HG03064 (cell line): ENCODE data around the gene CD79A.
"Not testable (repeated sequence)": the region's sequence is repeated elsewhere in the genome, so short reads cannot be mapped to it uniquely, and the experiment has no call there.

Experiments
- ATAC-seq: cut with Tn5 transposase; IDR thresholded peaks from one replicate; pipeline ENCODE4 v1.9.1; 2021; ENCODE audit warnings: low read depth; ENCODE audit not compliant: unreplicated experiment

Gene CD79A

DNA sequence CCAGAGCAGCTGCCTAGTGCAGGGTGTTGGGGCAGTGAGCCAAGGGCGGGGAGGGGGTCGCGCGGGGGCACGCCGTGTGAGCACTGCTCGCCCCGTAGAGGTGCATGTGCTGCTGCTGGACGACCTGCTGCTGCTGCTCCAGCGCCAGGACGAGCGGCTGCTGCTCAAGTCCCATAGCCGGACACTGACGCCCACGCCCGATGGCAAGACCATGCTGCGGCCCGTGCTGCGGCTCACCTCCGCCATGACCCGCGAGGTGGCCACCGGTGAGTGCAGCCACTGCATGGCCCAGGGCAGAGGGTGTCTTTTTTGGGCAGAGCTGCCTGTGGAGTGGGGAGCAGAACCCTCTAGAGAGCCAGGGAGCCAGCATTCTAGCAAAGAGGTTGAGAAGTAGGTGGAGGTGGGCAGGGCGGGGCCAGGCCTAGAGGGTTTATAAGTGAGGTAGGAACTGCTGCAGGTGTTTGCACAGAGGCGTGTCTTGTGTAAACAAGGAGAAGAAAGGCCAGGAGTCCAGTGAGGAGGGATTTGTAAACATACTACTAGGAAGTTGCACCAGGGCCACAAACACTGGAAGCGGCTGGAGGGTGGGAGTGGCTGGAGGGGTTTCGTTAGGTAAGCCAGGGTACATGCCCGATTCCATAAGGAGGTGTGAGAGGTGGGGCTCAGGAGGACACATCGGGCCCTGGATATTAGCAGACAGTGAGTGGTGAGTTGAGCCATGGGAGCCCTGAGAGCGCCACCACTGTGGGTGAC is 27.2 kb downstream of the CD79A start:
- no peak for ATAC-seq

GRCh38 chr19:41905273-41906002 is 28.4 kb downstream of the CD79A start:
- no peak for ATAC-seq

DNA sequence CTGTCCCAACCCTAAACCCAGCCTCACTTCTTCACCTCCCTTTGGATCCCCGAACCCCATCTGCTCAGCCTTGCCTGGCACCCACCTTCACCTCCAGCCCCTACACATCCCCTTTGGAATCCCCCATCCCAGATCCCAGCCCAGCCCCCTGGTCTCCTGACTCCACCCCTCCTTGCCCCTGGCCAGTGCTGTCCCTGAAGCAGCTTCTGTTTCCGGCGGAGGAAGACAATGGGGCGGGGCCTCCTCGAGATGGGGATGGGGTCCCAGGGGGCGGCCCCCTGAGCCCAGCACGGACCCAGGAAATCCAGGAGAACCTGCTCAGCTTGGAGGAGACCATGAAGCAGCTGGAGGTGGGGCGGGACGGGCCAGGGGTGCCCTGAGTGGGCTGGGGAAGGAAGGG is 29.2 kb downstream of the CD79A start:
- ATAC-seq = no peak

DNA sequence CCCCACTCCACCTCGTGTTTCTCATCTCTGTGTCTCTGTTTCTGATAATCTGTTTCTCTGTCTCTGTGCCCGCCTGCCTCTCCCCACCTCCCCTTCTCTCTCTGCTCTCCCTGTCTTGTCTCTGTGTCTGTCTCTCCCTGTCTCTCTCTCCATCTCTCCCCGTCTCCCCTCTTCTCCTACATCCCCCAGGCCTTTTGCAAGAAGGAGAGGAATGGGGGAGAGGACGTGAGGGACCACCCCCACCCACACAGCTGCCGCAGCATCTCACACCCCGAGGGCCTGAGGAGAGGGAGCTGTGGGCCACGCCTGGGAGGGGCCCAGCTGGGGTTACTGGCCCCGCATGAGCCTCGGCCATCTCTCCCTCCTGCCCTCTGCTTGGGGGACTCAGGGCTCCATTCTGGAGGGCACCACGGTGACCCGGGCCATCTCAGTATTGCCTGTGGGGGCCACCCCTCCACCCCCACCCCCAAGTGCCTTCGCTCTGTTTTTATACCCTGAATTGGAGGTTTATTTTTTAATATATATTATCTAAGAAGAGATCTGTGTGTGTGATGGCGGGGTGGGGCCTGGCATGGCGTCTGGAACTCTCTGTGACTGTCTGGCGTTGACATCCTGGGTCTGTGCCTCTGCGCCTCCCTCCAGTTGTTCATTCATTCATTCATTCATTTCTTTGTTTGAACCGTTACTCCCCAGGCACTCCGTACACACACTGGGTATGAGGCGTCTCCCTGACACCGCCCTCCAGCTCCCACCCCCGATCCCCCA is 30.0 kb downstream of the CD79A start:
- ATAC-seq = no peak

- no peak for ATAC-seq
Observed at GRCh38 chr19:41907994-41908615, 31.0 kb downstream of the CD79A start.

- no peak for ATAC-seq
Observed at GRCh38 chr19:41908724-41909464, 31.8 kb downstream of the CD79A start.

DNA sequence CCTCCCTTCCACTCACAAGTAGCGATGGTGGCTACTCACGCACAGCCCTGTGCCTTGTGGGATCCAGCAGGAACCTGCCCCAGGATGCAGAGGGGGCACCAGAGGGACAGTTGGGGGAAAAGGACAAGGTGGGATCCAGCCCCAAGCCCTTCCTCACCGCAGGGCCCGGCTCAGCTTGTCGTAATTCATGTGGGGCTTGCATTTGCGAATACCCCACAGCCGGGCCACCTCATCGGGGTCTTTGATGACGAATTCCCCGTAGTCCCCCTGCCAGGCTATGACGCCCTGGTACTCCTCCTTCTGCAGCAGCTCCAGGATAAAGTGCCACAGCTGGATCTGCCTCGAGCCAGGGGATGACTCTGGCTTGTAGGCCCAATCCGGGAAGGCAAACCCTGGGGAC is 32.6 kb downstream of the CD79A start:
- no peak for ATAC-seq

GRCh38 chr19:41910240-41910991 is 33.3 kb downstream of the CD79A start:
- ATAC-seq = no peak

GRCh38 chr19:41910992-41911888 is 34.2 kb downstream of the CD79A start:
- no peak for ATAC-seq

GRCh38 chr19:41911889-41912731 is 35.0 kb downstream of the CD79A start:
- no peak for ATAC-seq

GRCh38 chr19:41912899-41913537 is 35.9 kb downstream of the CD79A start:
- no peak for ATAC-seq

DNA sequence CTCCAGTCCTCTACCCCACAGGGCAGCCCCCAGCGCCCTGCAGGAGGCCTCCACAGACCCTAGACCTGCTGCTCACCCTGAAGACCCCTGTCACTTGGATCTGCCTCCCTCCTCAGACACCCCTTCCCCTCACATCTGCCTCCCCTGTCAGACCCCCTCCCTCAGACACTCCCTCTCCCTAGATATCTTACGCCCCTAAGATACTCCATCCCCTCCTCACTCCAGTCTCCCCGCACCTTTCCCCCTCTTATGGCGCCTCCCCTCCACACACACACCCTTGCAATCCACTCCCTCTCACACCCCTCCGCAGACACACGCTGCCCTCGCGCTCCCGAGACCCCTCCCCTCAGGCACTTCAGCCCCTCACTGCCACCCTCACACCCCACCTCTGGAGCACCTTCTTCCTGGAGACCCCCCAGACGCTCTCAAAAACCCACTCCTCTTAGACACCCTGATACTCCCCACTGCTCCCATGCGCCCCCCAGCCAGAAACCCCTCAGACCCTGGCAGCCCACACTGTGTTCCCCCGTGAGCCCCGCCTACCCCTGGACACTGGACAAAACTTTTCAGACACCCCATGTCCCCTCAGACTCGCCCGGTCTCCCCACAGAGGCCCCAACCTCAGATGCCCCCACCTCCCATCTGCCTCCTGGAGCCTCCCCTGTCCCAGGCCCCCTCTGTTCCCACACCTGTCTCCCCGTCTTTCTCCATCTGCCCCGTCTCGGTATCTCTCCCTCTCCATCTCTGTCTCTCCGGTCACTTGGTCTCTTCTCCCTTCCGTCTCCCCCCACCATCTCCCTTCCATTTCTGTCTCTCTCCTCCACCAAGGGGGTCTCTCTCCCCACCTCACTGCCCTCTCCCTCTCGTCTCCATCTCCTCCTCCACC is 36.7 kb downstream of the CD79A start:
- no peak for ATAC-seq

DNA sequence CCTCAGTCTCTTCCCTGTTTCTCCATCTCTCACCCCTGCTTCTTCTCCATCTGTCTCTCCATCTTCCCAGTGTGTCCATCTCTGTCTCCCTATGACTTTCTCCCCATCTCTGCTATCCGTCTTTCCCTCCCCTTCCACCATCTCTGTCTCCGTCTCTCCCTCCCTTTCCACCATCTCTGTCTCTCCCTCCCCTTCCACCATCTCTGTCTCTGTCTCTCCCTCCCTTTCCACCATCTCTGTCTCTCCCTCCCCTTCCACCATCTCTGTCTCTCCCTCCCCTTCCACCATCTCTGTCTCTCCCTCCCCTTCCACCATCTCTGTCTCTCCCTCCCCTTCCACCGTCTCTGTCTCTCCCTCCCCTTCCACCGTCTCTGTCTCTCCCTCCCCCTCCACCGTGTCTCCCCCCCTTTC is 37.4 kb downstream of the CD79A start:
- ATAC-seq = not testable (repeated sequence)

GRCh38 chr19:41915021-41915775 is 38.1 kb downstream of the CD79A start:
- ATAC-seq = no peak

- no peak for ATAC-seq
Observed at GRCh38 chr19:41915776-41916414, 38.8 kb downstream of the CD79A start.
